ENCODE measurements around the gene AMMECR1. TPM values are rescaled to one million over a fixed set of nuclear protein-coding genes. Genes with fewer than 3 reads are reported as not detected.

The AMMECR1 gene
- total and polyA plus RNA-seq, 7 donors: 0.69 to 2.4 (median 1.2) TPM

GRCh38 chrX:110192516-110192915 is 125.4 kb downstream of the AMMECR1 start:
- ATAC-seq (no peak), DNase-seq (no peak)
- intact Hi-C loops (cut with DNase I): no loop called here
- Histone ChIP-seq H3K36me3 (ENCODE audit: insufficient read depth in 1 of 2, low read depth in 1 of 2) (no peaks in the 10 kb centered on the region), H3K4me3 (no peak overlapping the region), H3K9me3 (no peaks in the 10 kb centered on the region), H3K27me3 (ENCODE audit: insufficient read depth in 3 of 3, low read length in 2 of 3) (peaks cover 0 to 9% (median 0%) of the 10 kb centered on the region in 3 donors), H3K27ac (no peak overlapping the region), H3K4me1 (no peaks in the 10 kb centered on the region)
- WGBS, 3 donors: 83 to 88% (median 85%) methylated on average over 4 of the region's 4 CpGs
- TF ChIP-seq, protein P1, sequence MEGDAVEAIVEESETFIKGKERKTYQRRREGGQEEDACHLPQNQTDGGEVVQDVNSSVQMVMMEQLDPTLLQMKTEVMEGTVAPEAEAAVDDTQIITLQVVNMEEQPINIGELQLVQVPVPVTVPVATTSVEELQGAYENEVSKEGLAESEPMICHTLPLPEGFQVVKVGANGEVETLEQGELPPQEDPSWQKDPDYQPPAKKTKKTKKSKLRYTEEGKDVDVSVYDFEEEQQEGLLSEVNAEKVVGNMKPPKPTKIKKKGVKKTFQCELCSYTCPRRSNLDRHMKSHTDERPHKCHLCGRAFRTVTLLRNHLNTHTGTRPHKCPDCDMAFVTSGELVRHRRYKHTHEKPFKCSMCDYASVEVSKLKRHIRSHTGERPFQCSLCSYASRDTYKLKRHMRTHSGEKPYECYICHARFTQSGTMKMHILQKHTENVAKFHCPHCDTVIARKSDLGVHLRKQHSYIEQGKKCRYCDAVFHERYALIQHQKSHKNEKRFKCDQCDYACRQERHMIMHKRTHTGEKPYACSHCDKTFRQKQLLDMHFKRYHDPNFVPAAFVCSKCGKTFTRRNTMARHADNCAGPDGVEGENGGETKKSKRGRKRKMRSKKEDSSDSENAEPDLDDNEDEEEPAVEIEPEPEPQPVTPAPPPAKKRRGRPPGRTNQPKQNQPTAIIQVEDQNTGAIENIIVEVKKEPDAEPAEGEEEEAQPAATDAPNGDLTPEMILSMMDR (IDR thresholded peaks at IDR 0.05): no peak

DNA sequence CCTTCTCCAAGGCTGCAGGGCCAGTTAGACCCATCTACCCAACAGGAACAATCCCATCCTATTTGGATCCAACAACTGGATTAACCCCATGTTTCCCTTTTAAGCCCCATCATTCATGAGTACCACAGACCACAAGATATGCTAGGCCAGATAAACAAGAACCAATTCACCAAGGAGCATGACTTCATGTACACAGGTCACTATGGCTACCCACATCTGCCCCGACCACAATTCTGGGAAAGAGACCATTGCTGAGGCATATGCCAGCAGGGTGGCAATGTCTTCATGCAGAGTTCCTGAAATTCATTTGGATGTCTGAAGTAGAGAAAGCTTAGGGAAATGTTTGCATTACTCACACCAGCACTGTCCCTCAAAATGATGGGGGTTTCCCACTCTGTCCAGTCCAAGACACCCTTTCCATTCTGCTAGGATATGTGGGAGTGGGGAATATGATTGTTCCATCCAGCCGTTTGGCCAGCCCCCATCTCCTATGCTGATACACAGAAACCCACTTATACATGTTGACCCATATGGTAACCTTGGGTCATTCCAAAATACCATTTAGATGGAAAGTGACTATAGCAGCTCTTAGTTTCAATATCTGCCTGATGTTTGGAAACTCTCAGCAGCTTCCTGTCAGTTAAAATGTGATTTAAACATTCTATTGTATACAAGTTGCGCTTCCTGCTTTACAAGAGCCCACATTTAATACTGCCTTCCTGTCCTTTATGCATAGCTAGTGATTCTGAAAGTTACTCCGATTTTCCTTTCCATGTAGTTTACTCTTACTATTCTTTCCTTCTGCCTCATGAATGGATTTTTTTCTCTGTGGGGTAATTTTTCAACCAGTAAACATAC is 129.0 kb downstream of the AMMECR1 start:
- ATAC-seq (peak in 1 of 4 donors; percentile 20), DNase-seq (no peak)
- no peaks in the 10 kb centered on the region for H3K36me3 ChIP-seq (ENCODE audit: insufficient read depth in 1 of 2, low read depth in 1 of 2)
- WGBS, 3 donors: 59 to 67% (median 65%) methylated on average over 4 of the region's 4 CpGs
- H3K27ac ChIP-seq: no peak overlapping the region
- peaks cover 4% of the 10 kb centered on the region for H3K9me3 ChIP-seq
- H3K27me3 ChIP-seq (ENCODE audit: insufficient read depth in 3 of 3, low read length in 2 of 3): peaks cover 0 to 7% (median 0%) of the 10 kb centered on the region in 3 donors
- no peaks in the 10 kb centered on the region for H3K4me1 ChIP-seq
- TF ChIP-seq, protein P1 (IDR thresholded peaks at IDR 0.05): no peak
- no peak overlapping the region for H3K4me3 ChIP-seq
- intact Hi-C loops (cut with DNase I): no loop called here

DNA sequence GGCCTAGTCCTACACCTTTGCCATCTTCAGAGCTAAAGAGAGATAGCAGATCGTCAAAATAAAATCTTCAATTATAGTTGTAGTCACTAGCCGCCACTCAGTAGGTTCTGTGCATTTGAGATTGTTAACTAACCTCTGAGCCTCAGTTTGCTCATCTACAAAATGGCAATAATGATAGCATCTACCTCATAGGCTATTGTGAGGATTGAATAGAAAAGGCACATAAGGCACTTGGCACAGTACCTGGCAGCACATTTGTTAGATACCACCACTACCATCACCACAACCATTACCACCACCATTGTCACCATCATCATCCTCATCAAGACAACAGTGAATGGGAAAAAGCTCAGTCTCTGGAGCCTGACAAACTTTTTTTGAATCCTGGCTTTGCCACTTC is 134.6 kb downstream of the AMMECR1 start:
- WGBS, 3 donors: 86 to 100% (median 99%) methylated on average over 2 of the region's 2 CpGs
- Histone ChIP-seq H3K27me3 (ENCODE audit: insufficient read depth in 3 of 3, low read length in 2 of 3) (peaks cover 0 to 4% (median 0%) of the 10 kb centered on the region in 3 donors), H3K4me3 (no peak overlapping the region), H3K4me1 (no peaks in the 10 kb centered on the region), H3K9me3 (peaks cover 4% of the 10 kb centered on the region), H3K36me3 (ENCODE audit: insufficient read depth in 1 of 2, low read depth in 1 of 2) (no peaks in the 10 kb centered on the region), H3K27ac (no peak overlapping the region)
- intact Hi-C loops (cut with DNase I): no loop called here
- TF ChIP-seq, protein P1 (IDR thresholded peaks at IDR 0.05): no peak
- ATAC-seq: no peak
- DNase-seq: no peak

DNA sequence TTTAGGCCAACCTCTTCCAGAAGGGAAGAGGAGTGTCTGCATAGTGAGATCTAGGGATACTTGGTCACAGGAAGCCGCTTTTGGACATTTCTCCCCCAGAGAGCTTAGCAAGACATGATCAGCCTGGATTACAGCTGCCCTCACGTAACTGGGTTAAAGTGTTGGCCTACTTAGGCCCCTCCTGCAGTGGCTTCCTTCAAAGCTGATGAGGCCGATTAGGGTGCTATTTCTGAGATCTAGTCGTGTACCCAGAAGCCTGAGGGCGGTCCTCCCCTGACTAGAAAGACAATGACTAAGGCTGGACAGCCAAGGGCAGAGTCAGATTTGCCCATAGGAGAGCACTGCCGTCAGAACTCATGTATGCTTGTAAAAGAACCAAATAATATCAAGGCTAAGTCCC is 135.0 kb downstream of the AMMECR1 start:
- Histone ChIP-seq H3K4me1 (no peaks in the 10 kb centered on the region), H3K4me3 (no peak overlapping the region), H3K27me3 (ENCODE audit: insufficient read depth in 3 of 3, low read length in 2 of 3) (peaks cover 0 to 4% (median 0%) of the 10 kb centered on the region in 3 donors), H3K27ac (no peak overlapping the region), H3K9me3 (peaks cover 4% of the 10 kb centered on the region), H3K36me3 (ENCODE audit: insufficient read depth in 1 of 2, low read depth in 1 of 2) (no peaks in the 10 kb centered on the region)
- TF ChIP-seq, protein P1 (IDR thresholded peaks at IDR 0.05): no peak
- ATAC-seq (no peak), DNase-seq (no peak)
- intact Hi-C loops (cut with DNase I): no loop called here
- WGBS, 3 donors: 70 to 89% (median 84%) methylated on average over 6 of the region's 6 CpGs

Data from psoas muscle (tissue), 8 donors.